ENCODE results near the gene TATDN3. TPM values are rescaled to one million over a fixed set of nuclear protein-coding genes. Genes with fewer than 3 reads are reported as not detected.

TATDN3 gene
- total and polyA plus RNA-seq, 2 of the 8 experiments (the other 6 are each of a cell fraction or from before 2014, with no cell fraction given): 6.9 to 19.4 TPM

DNA sequence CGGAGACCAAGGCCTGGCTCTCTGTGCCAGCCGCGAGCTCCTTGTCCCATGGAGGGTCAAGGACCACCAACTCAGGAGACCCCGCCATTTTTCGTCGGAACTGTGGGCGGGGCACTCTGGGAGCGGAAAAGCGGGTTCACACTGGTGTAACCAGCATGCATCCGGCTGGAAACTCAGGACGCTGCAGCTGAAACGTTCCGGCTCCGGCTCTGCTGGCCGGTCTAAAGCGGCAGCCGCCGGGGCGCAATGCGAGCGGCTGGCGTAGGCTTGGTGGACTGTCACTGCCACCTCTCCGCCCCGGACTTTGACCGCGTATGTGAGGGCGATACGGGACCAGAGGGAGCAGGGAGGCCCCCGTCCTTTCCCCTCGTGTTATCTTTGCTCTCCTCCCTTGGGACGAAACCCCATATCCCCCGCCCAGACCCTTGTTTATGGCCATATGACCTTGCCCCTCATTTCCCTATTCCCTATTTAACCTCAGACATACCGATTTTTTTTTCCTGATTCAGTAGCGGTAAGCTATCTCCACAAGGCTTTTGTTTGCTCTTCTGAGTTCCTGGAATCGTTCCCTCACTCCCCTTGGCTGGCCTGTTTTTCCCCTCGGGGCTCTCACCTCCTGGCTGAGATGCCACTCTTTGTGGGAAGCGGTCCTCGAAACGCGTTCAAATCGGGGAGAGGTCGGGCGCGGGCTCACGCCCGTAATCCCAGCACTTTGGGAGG is at the start of gene TATDN3, which contains the start of gene NSL1 (continued):
- TF ChIP-seq, protein P1, sequence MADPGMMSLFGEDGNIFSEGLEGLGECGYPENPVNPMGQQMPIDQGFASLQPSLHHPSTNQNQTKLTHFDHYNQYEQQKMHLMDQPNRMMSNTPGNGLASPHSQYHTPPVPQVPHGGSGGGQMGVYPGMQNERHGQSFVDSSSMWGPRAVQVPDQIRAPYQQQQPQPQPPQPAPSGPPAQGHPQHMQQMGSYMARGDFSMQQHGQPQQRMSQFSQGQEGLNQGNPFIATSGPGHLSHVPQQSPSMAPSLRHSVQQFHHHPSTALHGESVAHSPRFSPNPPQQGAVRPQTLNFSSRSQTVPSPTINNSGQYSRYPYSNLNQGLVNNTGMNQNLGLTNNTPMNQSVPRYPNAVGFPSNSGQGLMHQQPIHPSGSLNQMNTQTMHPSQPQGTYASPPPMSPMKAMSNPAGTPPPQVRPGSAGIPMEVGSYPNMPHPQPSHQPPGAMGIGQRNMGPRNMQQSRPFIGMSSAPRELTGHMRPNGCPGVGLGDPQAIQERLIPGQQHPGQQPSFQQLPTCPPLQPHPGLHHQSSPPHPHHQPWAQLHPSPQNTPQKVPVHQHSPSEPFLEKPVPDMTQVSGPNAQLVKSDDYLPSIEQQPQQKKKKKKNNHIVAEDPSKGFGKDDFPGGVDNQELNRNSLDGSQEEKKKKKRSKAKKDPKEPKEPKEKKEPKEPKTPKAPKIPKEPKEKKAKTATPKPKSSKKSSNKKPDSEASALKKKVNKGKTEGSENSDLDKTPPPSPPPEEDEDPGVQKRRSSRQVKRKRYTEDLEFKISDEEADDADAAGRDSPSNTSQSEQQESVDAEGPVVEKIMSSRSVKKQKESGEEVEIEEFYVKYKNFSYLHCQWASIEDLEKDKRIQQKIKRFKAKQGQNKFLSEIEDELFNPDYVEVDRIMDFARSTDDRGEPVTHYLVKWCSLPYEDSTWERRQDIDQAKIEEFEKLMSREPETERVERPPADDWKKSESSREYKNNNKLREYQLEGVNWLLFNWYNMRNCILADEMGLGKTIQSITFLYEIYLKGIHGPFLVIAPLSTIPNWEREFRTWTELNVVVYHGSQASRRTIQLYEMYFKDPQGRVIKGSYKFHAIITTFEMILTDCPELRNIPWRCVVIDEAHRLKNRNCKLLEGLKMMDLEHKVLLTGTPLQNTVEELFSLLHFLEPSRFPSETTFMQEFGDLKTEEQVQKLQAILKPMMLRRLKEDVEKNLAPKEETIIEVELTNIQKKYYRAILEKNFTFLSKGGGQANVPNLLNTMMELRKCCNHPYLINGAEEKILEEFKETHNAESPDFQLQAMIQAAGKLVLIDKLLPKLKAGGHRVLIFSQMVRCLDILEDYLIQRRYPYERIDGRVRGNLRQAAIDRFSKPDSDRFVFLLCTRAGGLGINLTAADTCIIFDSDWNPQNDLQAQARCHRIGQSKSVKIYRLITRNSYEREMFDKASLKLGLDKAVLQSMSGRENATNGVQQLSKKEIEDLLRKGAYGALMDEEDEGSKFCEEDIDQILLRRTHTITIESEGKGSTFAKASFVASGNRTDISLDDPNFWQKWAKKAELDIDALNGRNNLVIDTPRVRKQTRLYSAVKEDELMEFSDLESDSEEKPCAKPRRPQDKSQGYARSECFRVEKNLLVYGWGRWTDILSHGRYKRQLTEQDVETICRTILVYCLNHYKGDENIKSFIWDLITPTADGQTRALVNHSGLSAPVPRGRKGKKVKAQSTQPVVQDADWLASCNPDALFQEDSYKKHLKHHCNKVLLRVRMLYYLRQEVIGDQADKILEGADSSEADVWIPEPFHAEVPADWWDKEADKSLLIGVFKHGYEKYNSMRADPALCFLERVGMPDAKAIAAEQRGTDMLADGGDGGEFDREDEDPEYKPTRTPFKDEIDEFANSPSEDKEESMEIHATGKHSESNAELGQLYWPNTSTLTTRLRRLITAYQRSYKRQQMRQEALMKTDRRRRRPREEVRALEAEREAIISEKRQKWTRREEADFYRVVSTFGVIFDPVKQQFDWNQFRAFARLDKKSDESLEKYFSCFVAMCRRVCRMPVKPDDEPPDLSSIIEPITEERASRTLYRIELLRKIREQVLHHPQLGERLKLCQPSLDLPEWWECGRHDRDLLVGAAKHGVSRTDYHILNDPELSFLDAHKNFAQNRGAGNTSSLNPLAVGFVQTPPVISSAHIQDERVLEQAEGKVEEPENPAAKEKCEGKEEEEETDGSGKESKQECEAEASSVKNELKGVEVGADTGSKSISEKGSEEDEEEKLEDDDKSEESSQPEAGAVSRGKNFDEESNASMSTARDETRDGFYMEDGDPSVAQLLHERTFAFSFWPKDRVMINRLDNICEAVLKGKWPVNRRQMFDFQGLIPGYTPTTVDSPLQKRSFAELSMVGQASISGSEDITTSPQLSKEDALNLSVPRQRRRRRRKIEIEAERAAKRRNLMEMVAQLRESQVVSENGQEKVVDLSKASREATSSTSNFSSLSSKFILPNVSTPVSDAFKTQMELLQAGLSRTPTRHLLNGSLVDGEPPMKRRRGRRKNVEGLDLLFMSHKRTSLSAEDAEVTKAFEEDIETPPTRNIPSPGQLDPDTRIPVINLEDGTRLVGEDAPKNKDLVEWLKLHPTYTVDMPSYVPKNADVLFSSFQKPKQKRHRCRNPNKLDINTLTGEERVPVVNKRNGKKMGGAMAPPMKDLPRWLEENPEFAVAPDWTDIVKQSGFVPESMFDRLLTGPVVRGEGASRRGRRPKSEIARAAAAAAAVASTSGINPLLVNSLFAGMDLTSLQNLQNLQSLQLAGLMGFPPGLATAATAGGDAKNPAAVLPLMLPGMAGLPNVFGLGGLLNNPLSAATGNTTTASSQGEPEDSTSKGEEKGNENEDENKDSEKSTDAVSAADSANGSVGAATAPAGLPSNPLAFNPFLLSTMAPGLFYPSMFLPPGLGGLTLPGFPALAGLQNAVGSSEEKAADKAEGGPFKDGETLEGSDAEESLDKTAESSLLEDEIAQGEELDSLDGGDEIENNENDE (IDR thresholded peaks at IDR 0.05; ENCODE audit: insufficient replicate concordance, low read length): no peak
- TF ChIP-seq, protein P2, sequence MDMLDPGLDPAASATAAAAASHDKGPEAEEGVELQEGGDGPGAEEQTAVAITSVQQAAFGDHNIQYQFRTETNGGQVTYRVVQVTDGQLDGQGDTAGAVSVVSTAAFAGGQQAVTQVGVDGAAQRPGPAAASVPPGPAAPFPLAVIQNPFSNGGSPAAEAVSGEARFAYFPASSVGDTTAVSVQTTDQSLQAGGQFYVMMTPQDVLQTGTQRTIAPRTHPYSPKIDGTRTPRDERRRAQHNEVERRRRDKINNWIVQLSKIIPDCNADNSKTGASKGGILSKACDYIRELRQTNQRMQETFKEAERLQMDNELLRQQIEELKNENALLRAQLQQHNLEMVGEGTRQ (IDR thresholded peaks at IDR 0.05; ENCODE audit: low read length): no peak
- no peak for TF ChIP-seq KDM1A (IDR thresholded peaks at IDR 0.05; ENCODE audit: borderline replicate concordance, low read length)
- no peak for TF ChIP-seq FOSL1 (IDR thresholded peaks at IDR 0.05; ENCODE audit: insufficient read depth, low read depth, low read length)
- TF ChIP-seq RXRA (IDR thresholded peaks at IDR 0.05; ENCODE audit: insufficient read depth, low read depth, low read length): no peak
- TF ChIP-seq EP300 (IDR thresholded peaks at IDR 0.05; ENCODE audit: borderline replicate concordance in 1 of 2, low read depth in 2 of 2, low read length in 2 of 2): peak in 1 of 2 experiments; percentile 88; a peak in 1 of 3 replicates
- TF ChIP-seq SRF (IDR thresholded peaks at IDR 0.05; ENCODE audit: low read depth, low read length): peak; percentile 66
- peak; percentile 22 to 32; a peak in 3 of 4 replicates for TF ChIP-seq RAD21 (IDR thresholded peaks at IDR 0.05 in 1 of 2, conservative IDR thresholded peaks at IDR 0.05 in 1 of 2; ENCODE audit: low read depth in 2 of 2, low read length in 2 of 2)
